ENCODE results near the gene FARSA.

- no peak for TF ChIP-seq POLR2A (IDR thresholded peaks at IDR 0.05)
- no peak for TF ChIP-seq CTCF (IDR thresholded peaks at IDR 0.05)
Observed at GRCh38 chr19:12872941-12873890, 60.3 kb downstream of the FARSA start.
